DMS 273 (cell line): Measurements from ENCODE around the gene PTMA.
"Not testable (repeated sequence)": the region's sequence is repeated elsewhere in the genome, so short reads cannot be mapped to it uniquely, and the experiment has no call there.

ENCODE experiments used
- DNase-seq: peaks from one replicate; lab custom pipeline; 2025; ENCODE audit not compliant: unreplicated experiment; lab: John Stamatoyannopoulos, UW

PTMA gene

DNA sequence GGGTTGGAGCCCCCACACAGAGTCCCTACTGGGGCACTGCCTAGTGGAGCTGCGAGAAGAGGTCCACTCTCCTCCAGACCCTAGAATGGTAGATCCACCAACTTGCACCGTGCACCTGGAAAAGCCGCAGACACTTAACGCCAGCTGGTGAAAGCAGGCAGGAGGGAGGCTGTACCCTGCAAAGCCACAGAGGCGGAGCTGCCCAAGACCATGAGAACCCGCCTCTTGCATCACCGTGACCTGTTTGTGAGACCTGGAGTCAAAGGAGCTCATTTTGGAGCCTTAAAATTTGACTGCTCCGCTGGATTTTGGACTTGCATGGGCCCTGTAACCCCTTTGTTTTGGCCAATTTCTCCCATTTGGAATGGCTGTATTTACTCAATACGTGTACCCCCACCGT is 40.7 kb downstream of the PTMA start:
- not testable (repeated sequence) for DNase-seq

DNA sequence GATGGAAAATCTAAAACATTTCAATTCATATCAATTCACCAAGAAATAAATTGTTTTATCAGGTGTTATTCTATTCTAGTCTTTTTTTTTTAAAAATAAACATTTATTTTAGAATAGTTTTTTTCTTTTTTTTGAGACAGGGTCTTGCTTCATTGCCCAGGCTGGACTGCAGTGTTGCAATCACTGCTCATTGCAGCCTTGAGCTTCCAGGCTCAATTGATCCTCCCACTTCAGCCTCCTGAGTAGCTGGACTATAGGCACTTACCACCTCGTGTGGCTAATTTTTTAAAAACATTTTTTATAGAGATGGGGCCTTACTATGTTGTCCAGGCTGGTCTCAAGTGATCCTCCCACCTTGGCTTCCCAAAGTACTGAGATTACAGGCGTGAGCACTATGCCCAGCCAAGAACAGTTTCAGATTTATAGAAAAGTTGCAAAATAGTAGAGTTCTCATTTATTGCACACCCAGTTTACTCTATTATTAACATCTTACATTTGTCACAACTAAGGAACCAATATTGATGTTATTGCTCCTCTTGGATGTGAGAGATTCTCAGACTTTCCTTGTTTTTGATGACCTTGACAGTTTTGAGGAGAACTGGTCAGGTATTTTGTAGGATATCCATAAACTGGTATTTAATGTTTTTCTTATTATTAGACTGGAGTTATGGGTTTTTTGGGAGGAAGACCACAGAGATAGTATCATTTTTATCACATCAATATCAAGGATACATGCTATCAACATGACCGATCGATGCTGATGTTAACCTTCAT is 42.9 kb downstream of the PTMA start:
- no peak for DNase-seq

DNA sequence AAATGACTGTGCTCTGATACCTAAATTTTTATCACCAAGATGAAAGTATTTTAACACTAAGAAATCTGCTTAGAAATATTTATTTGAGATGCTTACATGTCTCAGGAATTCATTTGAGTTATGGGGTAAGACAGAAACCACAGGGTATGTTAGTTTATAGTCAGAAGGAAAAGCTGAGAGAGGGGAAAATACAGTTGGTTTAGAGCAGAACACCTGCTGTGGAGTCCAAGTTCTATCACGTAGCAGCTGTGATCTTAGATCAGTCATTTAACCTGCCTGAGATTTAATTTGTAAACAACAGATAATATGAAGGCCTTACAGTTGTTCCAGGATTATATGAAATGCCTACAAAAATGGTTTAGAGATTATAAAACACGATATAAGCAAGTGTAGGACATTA is 43.7 kb downstream of the PTMA start:
- no peak for DNase-seq

DNA sequence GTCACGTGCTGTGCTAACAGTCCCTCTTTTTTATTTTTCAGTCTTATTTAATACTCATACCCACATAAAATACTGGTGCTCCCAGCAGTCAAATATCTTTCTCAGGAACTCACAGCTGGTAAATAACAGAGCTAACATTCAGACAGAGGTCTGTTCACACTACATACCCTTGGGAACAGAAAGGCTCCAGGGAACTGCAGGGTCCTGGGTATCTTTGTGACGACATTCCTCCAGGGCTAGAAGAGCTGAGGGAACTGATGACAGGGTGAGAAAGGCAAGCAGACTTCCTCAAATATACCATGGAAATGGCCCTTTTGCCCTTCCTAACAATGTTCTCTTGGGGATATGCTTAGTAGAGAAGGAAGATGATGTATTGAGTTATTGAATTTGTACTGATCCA is 53.4 kb downstream of the PTMA start:
- no peak for DNase-seq
